Pulmonary artery endothelial cell (primary cell): ENCODE measurements around the gene IQGAP2. TPM values are rescaled to one million over a fixed set of nuclear protein-coding genes. Genes with fewer than 3 reads are reported as not detected.

ENCODE experiments used
- DNase-seq: peaks from one replicate; pipeline ENCODE4 v3.0.0-alpha.2; 2011; ENCODE audit warnings: low read depth, low spot score
- total RNA-seq: library from RNA; depleted of rRNA; stranded (reverse); fragments of >200 nt; gene quantifications from 2 replicates; pipeline ENCODE4 v1.2.3, GENCODE V29; 2014

The IQGAP2 gene
- total RNA-seq, 1 donor from 2014 or later: 4.4 TPM

DNA sequence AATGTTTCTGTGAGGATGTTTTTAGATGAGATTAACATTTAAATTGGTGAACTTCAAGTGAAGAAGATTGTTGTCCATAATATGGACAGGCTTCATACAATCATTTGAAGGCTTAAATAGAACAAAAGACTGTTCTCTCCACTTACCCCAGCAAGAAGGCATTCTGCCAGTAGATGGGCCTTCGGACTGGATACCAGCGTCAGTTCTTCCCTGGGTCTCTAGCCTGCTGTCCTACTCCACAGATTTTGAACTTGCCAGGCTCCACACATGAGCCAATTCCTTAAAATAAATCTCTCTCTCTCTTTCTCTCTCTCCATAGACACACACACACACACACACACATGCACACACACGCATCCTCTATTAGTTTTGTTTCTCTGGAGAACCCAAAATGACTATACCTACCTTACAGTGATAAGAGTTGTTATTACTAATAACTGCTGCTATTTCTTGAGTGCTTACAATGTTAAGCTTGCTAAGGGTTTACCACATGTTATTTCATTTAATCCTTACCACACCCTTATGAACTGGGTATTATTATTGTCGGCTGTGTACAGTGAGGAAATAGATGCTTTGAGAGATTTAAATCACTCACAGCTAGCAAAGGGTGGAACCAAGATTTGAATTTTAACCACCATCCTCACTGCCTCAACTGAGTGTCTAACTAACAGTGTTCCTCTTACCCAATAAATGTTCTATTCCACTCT is 19.8 kb upstream of the IQGAP2 start:
- no peak for DNase-seq

DNA sequence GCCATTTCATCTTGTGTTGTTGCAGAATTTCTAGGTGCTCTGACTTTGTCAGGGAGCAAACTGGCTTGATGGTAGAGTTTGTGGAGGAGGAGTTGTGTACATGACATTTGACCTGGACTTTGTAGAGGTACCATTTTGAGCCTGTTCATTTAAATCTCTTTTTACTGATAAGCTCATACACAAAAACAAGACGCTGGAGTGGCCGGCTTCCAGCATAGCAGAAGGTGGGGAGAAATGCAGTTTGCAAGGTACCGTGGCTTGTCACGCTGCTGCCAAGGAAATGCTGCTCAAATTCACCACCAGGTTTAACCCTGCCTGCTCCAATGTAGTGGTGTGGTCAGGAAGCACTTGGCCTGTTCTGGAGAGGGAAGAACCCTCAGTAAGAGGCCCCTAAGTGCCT is 18.9 kb upstream of the IQGAP2 start:
- DNase-seq: no peak

DNA sequence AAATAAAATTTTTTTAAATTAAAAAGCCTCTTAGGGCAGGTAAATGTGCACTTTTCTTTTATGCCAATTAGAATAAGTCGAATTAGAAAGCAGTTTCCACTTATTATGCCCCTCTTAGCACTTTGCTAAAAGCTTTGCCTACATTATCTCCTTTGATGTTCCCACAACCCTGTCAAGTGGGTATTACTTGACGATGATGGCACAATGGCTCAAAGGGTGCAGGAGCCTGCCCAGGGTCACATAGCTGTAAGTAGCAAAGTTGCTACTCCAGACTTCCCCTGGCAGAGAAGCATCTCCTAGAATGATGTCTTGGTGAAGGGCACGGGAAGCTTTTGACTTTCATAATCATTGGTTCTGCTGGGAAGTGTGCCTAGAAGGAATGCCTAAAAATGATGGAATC is 18.4 kb upstream of the IQGAP2 start:
- no peak for DNase-seq

DNA sequence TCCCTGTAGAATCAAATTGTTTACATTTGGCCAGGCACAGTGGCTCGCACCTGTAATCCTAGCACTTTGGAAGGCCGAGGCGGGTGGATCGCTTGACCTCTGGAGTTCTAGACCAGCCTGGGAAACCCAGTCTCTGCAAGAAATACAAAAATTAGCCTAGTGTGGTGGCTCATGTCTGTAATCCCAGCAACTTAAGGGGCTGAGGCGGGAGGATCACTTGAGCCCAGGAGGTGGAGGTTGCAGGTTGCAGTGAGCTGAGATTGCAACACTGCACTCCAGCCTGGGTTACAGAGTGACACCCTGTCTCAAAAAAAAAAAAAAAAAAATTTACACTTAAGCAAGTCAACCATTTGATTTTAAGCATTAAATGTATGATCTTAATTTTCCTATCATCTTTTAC is 17.5 kb upstream of the IQGAP2 start:
- DNase-seq: no peak

DNA sequence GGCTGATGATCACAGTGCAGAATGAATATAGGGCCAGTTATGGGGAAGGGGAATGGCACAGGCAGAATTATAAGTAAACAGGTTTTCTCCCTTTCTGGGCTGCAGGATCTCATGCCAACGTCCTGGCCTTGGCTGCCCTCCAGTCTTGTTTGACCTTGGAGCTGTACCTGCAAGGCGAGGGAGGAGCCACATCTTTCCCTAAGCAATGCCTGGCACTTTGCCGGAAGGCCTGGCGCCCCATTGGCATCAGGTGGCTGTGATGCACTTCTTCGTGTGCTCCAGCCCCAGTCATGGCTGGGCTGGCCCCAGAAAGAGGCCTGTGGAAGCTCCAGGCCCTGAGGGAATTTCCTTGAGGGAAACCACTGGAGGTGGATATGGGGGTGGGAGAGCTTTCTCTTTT is 16.7 kb upstream of the IQGAP2 start:
- no peak for DNase-seq

DNA sequence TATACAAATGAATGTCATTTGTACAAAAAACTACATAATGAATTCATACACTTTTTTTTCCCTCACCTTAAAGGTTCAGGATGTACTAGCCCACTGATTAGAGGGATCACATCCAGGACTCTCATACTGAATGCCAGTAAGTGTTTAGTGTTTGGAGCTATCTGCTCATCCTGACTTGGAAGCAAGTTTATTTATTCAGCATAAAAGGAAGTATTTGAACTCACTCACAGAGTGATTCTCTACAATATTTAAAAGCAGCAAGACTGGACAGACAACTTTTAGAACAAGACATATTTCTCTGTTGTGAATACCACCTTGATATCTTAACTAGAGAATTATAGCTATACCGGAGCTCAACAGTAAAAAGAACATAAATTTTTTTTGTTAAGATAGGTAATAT is 14.8 kb upstream of the IQGAP2 start:
- no peak for DNase-seq

DNA sequence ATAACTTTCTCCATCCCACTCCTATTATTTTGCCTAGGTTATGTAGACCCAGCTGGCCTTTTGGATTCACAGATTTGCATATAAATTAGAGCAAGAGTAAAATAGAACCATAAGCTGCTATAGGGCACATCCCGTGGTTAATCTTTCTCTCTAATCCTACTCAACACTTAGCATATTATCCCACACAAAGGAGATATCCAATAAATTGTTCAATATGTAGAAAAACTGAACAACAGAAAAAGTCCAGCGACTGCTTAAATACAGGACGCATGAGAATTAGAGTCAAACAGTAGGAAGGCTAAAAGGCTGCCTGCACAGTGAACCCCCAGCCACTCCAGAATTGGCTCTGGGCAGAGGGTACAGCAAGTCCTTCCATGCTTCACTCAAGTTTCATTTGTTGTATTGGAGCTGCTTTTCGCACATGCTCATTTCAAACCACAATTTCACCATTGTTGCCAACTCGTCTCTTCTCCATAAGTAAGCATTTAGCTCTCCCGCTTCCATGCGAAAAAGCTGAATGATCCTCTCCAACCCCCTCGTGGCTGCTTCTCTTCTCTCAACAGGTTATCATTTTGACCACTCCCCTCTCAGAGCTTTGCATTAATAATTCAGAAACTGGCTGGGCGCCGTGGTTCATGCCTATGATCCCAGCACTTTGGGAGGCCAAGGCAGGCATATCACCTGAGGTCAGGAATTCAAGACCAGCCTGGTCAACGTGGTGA is 14.1 kb upstream of the IQGAP2 start:
- DNase-seq: no peak

DNA sequence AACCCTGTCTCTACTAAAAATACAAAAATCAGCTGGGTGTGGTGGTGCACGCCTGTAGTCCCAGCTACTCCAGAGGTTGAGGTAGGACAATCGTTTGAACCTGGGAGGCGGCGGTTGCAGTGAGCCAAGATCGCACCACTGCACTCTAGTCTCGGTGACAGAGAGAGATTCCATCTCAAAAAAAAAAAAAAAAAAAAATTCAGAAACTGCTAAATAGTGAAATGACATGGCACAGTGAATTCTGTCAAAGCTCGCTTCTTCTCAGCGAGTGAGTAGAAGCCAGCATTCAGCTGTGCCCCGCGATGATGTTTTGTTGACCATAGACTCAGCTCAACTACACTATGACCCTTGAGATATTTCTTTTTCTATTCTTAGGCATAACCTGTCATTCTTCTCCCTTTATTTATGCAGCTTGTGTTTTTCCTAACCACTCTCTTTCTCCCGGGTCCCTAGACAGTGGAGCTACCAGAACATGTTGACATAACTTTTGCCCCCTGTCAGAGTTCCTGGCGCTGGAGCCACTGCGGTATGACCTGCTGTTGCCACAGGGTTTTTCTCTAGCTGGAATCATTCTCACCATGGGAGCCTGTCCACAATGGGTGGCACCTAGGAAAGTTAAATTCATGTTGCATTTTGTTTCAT is 13.5 kb upstream of the IQGAP2 start:
- DNase-seq: no peak

DNA sequence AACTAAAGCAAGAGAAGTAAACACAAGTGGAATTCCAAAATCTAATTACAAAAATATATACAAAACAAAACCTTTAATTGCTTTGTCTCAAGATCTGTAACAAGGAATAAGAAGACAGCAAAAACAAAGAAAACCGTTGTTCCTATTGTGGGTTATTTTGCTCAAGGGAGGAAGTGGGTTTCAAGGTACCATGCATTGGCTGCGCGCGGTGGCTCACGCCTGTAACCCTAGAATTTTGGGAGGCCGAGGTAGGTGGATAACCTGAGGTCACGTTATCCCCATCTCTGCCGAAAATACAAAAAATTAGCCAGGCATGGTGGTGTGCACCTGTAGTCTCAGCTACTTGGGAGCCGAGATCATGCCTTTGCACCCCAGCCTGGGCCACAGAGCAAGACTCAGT is 12.1 kb upstream of the IQGAP2 start:
- DNase-seq: no peak

DNA sequence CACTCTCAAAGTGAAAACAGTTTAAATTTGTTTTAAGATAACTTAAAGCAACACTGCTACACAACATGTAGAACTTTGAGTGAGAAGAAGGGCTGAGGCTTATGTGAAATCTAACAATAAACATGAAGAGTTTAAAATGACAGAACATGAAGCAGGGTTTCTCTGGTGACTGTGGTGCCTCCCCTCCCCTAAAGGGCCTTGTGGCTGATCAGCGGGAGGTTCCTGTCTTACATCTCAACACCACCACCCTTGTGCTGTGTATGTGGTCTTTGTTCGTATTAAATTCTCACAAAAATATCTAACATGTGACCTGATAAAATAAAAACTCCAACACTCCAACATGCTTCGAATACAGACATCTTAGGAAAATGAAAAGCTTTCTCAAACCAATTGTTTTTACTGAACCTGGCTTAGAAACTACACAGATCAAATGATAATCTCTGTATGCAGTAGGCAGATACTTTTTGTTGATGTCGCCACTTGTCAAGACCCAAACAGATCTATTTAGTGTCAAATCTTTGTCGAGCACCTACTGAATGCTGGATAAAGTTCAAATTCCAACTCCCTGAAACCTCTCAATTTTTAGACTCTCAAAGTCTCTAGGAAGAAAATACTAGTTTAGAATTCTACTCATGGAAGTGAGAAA is 9.9 kb upstream of the IQGAP2 start:
- DNase-seq: no peak

DNA sequence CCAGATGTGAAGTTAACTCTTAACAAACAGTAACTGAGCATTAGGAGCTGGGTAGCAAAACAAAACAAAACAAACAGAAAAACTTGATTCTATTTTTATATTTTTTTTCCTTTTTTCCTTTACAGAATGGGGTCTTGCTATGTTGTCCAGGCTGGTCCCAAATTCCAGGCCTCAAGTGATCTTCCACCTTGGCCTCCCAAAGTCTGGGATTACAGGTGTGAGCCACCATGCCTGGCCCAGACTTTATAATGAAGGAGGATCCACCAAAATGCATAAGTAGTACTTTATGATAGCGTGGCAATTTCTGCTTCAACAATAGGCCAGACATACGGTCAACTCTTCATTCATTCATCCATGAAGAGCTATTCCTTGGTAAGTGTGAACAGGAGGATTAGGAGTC is 5.9 kb upstream of the IQGAP2 start:
- no peak for DNase-seq

DNA sequence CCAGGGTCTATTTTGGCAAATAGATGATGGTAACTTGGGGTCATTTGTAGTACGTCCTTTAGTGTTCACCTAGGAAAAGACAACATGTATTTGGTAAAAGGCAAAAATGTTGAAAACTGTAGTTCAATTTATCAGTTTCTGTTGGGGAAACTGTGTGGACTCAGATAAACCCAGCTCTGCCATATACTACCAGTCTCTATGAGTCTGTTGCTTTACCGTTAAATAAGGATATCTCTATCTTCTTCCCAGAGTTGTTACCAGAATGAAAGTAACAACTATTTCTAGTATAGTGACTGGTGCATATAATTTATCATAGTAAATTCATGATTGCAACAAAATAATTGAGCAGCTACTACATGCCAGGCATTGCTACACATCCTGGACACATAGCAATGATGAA is 3.8 kb upstream of the IQGAP2 start:
- no peak for DNase-seq

DNA sequence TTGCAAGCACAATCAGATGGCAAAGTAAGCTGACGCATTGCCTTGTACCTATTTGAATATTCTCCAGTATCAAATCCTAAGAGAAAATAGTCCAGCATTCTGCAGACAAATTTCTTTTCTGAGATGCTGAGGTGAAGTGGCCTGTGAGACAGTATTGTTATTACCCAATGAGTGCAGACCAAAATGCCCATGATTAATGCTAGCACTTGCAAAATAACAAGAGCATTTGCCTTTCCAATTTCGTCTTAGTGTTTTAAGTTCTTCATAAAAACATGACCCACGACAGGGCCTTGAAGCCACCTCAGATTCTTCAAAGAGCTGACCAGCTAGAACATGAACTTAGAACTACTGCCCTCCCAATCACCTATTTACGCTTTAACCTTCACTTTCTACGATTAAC is 2.6 kb upstream of the IQGAP2 start:
- no peak for DNase-seq

DNA sequence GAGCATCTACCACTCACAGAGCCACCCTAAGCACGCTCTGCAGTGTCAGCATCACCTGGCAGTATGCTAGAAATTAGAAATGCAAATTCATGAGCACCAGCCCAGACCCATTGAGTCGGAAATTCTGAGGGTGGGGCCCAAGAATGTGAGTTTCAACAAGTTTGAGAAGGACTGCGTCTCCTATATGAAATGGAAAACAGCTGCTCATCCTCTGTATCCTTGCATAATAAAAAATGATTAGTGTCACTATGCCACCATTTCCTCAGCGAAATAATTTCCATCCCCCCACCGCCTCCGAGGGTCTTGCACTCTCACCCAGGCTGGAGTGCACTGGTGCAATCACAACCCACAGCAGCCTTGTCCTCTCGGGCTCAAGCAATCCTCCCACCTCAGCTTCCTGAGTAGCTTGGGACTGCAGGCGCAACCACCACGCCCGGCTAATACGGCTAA is 1.3 kb upstream of the IQGAP2 start:
- DNase-seq: no peak

DNA sequence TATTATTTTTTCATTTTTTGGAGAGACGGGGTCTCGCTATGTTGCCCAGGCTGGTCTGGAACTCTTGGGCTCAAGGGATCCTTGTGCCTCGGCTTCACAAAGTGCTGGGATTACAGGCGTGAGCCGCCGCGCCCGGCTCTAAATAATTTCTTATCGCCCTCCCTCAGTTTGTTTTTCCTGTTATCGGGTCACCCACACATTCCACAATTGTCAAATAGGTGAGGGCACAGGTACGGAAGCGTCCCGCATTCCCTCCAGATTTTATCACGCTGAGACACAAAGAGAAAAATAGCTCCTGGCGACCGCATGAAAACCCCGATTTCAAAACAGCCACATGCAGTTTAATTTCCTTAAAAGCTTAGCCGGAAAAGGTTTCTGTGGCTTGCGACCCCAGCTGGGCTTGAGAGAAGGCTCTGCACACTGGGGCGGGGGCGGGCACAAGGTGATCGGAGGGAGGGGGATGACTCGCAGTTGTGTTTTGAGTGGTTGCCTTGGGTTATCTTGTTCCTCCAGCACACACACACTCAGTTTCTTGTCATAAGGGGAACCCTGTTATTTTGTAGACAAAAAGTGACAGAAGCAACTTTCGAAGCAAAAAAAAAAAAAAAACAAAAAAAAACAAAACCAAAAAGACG is 717 bp upstream of the IQGAP2 start:
- DNase-seq: no peak

DNA sequence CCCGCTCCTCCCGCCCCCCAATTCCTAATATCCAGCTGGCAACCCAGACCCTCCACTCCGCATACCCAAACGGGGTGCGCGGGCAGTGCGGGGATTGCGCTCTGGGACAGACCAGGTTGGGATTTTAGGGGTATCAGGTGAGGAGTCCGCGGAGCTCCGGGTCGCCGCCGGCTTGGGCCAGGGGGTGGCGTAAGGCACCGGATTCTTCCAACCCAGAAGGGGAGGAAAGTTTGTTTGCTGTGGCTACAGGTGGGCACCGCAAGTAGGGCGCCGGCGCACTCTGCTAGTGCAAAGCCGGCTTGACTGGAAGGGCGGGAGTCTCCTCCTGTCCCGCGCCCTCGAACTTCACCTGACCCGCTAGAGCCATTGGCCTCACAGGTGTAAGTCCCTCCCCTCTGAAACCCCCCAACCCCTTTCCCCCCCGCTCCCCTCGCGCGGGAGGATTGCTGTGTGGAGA is 709 bp downstream of the IQGAP2 start:
- no peak for DNase-seq

DNA sequence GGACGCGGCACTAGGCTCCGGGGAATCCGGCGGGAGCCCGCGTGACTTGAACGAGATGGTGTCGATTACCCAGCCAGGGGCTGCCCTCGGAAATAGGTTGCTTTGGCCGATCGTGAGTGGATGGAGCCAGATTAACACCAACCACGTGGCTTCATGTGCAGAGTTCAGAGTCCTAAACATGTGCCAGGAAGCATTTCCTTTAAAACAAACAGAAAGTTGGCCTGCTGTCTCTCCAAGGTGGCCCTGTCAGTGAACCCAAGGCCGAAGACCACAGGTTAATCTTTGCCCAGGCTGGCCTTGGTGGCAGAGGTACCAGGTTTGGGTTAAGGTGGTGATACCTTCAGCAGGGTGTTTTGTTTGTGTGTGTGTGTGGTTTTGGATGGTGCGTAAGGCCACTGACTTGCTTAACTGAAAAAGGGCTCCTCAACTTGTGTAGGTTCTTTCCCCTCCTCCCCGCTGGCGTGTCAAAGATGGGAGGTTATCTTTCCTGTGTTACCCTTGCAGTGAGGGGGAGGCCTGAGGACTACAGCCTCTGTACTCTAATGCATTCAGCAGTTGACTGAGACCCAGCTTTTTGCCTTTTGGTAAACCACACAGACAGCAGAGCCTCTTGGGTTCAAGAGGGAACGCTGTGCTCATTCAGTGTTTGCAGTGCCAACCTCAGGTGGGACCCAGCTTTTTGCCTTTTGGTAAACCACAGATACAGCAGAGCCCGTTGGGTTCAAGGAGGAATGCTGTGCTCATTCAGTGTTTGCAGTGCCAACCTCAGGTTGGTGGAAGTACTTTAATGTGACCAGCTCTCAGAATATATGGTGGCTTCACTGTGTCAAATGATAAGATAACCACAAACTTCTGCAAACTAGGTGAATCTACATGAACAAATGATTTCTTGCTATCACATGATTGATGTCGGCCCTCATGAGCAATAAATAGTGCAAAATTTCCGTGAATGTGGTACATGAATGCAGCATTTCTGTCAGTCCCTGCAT is 1.4 kb downstream of the IQGAP2 start:
- no peak for DNase-seq

DNA sequence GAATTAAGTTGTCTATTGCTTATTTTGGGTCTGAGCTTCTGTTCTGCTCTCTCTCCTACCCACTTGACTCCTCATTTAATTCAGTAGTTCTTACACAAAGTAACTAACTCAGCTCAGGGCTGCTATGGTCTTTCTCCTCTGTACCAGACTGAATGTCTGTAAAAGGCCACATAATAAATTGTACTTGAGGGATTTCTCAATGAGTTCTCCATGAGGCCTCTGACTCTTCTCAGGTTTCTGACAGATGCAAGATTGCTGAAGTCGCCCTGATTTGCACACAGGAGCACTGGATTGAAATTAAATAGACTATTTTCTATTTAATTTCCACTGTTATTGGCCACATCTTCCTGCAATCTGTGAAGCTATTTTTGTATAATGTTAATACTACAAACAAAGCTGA is 2.9 kb downstream of the IQGAP2 start:
- DNase-seq: no peak

DNA sequence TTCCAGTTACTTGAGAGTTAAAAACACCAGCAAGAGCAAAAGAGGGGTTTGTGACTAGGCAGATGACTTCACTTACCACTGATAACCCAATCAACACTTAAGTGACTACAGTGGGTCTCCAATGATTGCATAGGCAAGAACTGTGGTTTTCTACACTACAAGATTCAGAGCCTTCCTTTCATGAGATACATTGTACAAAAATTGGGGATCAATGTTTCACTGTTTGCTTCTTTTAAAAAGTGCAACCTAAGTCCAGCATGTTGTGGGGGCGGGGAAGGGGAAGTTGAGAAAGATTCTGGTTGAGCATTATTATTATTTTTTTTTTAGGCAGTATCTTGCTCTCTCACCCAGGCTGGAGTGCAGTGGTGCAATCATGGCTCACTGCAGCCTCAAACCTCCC is 3.6 kb downstream of the IQGAP2 start:
- DNase-seq: no peak

DNA sequence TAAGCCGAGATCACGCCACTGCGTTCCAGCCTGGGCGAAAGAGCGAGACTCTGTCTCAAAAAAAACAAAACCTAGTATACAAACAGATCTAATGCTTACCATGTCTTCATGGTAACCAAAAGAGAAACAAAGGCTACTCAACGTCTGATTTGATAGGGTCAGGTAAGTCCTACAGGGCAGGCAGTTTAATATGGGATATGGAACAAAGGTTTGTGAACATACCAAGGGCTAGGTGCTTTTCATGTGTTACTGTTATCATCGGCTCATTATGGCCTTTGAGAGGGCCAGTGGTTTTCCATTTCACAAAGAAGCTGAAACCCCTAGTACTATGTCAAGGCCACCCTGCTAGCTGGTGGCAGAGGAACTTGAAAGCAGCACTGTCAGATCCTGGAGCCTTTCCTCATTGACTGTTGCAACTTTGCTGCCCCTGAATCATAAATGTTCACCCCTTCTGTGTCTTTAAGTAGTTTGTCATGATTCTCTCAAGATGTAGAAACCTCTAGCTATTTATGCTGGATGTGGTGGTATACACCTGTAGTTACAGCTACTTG is 5.1 kb downstream of the IQGAP2 start:
- no peak for DNase-seq
